Fibroblast of the aortic adventitia (primary cell): ENCODE measurements around the gene FAM20A. TPM values are rescaled to one million over a fixed set of nuclear protein-coding genes. Genes with fewer than 3 reads are reported as not detected.

Experiments used
- DNase-seq: peaks from one replicate; pipeline ENCODE4 v3.0.0-alpha.2; 2010; ENCODE audit warnings: low read depth
- H3K4me3 ChIP-seq: 2 replicates; pipeline ENCODE4 v1.5.1; 2011; ENCODE audit warnings: low read depth, mild to moderate bottlenecking, control low read depth, low read length, moderate library complexity
- CTCF ChIP-seq: IDR thresholded peaks from 2 replicates; pipeline ENCODE4 v1.5.1; 2011; ENCODE audit warnings: mild to moderate bottlenecking, low read length, control low read depth, inconsistent platforms; ENCODE audit not compliant: insufficient read depth
- total RNA-seq: library from RNA; depleted of rRNA; stranded (reverse); fragments of >200 nt; gene quantifications from 2 replicates; pipeline ENCODE4 v1.2.3, GENCODE V29; 2012; ENCODE audit warnings: low replicate concordance

FAM20A gene
- total RNA-seq, 1 donor = 10.5 TPM

DNA sequence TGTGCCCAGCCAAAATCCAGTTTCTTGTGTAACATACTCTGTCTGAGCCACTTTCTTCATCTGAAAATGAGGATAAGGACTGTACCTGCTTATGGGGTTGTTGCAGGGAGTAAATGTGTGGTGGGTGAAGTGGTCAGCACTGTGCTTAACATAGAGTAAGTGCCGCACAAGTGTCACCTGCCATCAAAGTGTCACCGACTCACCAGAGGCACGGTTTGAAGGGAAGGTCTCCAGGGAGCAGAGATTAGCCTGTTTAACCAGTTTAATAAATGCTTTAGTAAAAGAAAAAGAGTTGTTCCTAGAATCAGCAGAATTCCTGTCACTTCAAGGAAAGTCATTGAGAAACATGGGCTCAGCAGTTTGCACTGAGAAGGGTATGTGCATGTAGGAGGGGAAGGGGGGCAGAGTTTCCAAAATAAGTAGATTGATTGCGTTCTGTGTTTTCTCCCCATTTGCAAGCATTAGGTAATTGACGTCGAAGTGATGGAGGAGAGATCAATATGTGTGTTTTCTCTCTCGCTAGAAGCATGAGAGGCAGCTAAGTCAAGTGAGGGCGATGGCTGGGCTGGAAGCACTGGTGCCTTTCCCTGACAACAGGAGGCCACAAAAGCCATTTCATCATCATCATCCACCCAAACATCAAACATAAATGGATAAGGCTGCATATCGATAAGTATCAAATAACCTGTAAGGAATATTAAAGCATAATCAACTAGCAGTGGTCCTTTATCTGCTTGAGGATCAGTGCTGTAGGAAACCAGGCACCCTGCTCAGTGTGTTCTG is 19.1 kb downstream of the FAM20A start:
- DNase-seq = no peak
- TF ChIP-seq CTCF = no peak
- H3K4me3 ChIP-seq = no peak overlapping the region

GRCh38 chr17:68580236-68580770 is 20.9 kb downstream of the FAM20A start:
- TF ChIP-seq CTCF = no peak
- H3K4me3 ChIP-seq = no peak overlapping the region
- peak; percentile 97 for DNase-seq

GRCh38 chr17:68579194-68579927 is 21.8 kb downstream of the FAM20A start:
- H3K4me3 ChIP-seq = no peak overlapping the region
- no peak for DNase-seq
- no peak for TF ChIP-seq CTCF

DNA sequence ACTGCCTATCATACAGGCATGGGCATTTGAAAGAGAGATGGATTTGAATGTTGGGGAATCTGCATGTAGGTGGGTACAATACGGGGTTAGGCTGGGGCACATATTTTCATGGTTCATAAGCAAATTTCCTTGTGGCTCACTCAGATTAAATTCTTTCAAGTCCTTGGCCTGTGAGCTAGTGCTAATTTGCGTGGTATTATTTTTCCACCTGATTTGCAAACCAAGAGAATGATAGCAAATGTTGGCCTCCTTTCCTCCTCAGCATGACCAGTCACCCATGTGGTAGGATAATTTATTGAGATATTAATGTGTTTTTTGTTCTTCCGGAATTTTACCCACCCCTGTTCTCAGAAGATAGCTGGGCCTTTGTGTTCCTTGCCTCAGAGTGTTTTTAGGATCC is 22.9 kb downstream of the FAM20A start:
- peak; percentile 41 for DNase-seq
- TF ChIP-seq CTCF = no peak
- no peak overlapping the region for H3K4me3 ChIP-seq

DNA sequence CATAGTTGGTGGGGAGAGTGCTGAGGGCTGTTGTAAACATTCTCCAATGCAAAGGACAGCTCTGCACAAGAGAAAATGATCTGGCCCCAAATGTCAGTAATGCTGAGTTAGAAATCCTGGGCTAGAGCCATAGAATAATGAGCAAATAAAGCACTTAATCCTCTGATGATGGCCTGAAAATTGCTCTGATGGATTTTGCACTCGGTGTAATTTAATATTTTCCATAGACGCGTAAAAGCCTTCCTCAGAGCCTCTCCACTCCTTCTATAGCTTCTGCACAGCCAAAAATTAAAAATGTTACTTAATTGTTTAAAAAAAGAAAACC is 23.7 kb downstream of the FAM20A start:
- no peak overlapping the region for H3K4me3 ChIP-seq
- no peak for DNase-seq
- no peak for TF ChIP-seq CTCF

GRCh38 chr17:68576811-68577496 is 24.2 kb downstream of the FAM20A start:
- DNase-seq = peak; percentile 92
- TF ChIP-seq CTCF = peak; percentile 49
- H3K4me3 ChIP-seq = no peak overlapping the region
